ENCODE results near the gene CALML5.

Gene CALML5

GRCh38 chr10:5457741-5458140, 41.6 kb downstream of the CALML5 start:
- H3K4me3 ChIP-seq (replicated peaks in 1 of 2; ENCODE audit: low read depth in 2 of 2, low read length in 2 of 2), result no peak overlapping the region
- TF ChIP-seq CTCF (IDR thresholded peaks at IDR 0.05; ENCODE audit: low read depth, low read length), result no peak
- no peak for DNase-seq (ENCODE audit: low read depth in 2 of 2)

GRCh38 chr10:5456563-5456962, 42.8 kb downstream of the CALML5 start:
- TF ChIP-seq CTCF (IDR thresholded peaks at IDR 0.05; ENCODE audit: low read depth, low read length), result no peak
- no peak overlapping the region for H3K4me3 ChIP-seq (replicated peaks in 1 of 2; ENCODE audit: low read depth in 2 of 2, low read length in 2 of 2)
- DNase-seq (ENCODE audit: low read depth in 2 of 2), result no peak

- no peak for TF ChIP-seq CTCF (IDR thresholded peaks at IDR 0.05; ENCODE audit: low read depth, low read length)
- no peak overlapping the region for H3K4me3 ChIP-seq (replicated peaks in 1 of 2; ENCODE audit: low read depth in 2 of 2, low read length in 2 of 2)
- no peak for DNase-seq (ENCODE audit: low read depth in 2 of 2)
Observed at GRCh38 chr10:5453749-5454489, 45.5 kb downstream of the CALML5 start.

- TF ChIP-seq CTCF (IDR thresholded peaks at IDR 0.05; ENCODE audit: low read depth, low read length), result no peak
- no peak overlapping the region for H3K4me3 ChIP-seq (replicated peaks in 1 of 2; ENCODE audit: low read depth in 2 of 2, low read length in 2 of 2)
- DNase-seq (ENCODE audit: low read depth in 2 of 2), result peak in 1 of 2 donors; percentile 17
Observed at GRCh38 chr10:5450605-5451384, 48.6 kb downstream of the CALML5 start.

GRCh38 chr10:5449823-5450222, 49.5 kb downstream of the CALML5 start:
- no peak for TF ChIP-seq CTCF (IDR thresholded peaks at IDR 0.05; ENCODE audit: low read depth, low read length)
- DNase-seq (ENCODE audit: low read depth in 2 of 2), result peak; percentile 80 to 87
- H3K4me3 ChIP-seq (replicated peaks in 1 of 2; ENCODE audit: low read depth in 2 of 2, low read length in 2 of 2), result peak overlapping the region in 1 of 2 donors; percentile 19

GRCh38 chr10:5449227-5449626, 50.1 kb downstream of the CALML5 start:
- H3K4me3 ChIP-seq (replicated peaks in 1 of 2; ENCODE audit: low read depth in 2 of 2, low read length in 2 of 2), result peak overlapping the region in 1 of 2 donors; percentile 19
- no peak for TF ChIP-seq CTCF (IDR thresholded peaks at IDR 0.05; ENCODE audit: low read depth, low read length)
- no peak for DNase-seq (ENCODE audit: low read depth in 2 of 2)
